CD8-positive, alpha-beta memory T cell (primary cell): ENCODE measurements around the gene UGT2B10. TPM values are rescaled to one million over a fixed set of nuclear protein-coding genes. Genes with fewer than 3 reads are reported as not detected.
"Not testable (repeated sequence)": the region's sequence is repeated elsewhere in the genome, so short reads cannot be mapped to it uniquely, and the experiment has no call there.

Experiments
- CTCF ChIA-PET: fragments of 350-600 bp; sonication (Branson Sonifier 250); formaldehyde crosslinking; loops from one replicate; lab custom pipeline; 2021; ENCODE audit warnings: antibody characterized with exemption; lab: Charles Lee
- POLR2A ChIA-PET: fragments of 350-600 bp; sonication (Branson Sonifier 250); formaldehyde crosslinking; loops from one replicate; lab custom pipeline; 2021; ENCODE audit warnings: antibody characterized with exemption; lab: Charles Lee
- DNase-seq, 5 donors: peaks; one replicate each; pipeline versions ENCODE4 v3.0.0 to v3.0.0-alpha.2; 2020 to 2022; ENCODE audit warnings: mixed read lengths in 1 of 5
- H3K27ac ChIP-seq: one replicate; pipeline ENCODE4 v1.7.0; 2013; ENCODE audit warnings: low read depth, mild to moderate bottlenecking, low read length, moderate library complexity
- H3K27me3 ChIP-seq: 2 replicates; pipeline ENCODE4 v1.7.0; 2013; ENCODE audit warnings: low read length, mild to moderate bottlenecking; ENCODE audit not compliant: insufficient read depth, poor library complexity, severe bottlenecking
- H3K36me3 ChIP-seq: 2 replicates; pipeline ENCODE4 v1.7.0; 2013; ENCODE audit warnings: mild to moderate bottlenecking, low read length, moderate library complexity; ENCODE audit not compliant: insufficient read depth
- H3K4me1 ChIP-seq: 2 replicates; pipeline ENCODE4 v1.7.0; 2013; ENCODE audit warnings: mild to moderate bottlenecking, low read length, moderate library complexity; ENCODE audit not compliant: insufficient read depth
- H3K4me3 ChIP-seq: 2 replicates; pipeline ENCODE4 v1.7.0; 2013; ENCODE audit warnings: mild to moderate bottlenecking, low read length
- H3K9me3 ChIP-seq: 2 replicates; pipeline ENCODE4 v1.7.0; 2013; ENCODE audit warnings: mild to moderate bottlenecking, low read length
- H3K27ac Mint-ChIP-seq, 8 donors: one replicate each; pipeline ENCODE4 v1.8.0; 2020 to 2021; ENCODE audit warnings: mixed read lengths in 8 of 8, mild to moderate bottlenecking in 6 of 8, inconsistent platforms in 3 of 8, moderate library complexity in 3 of 8
- H3K27me3 Mint-ChIP-seq, 2 donors: one replicate each; pipeline ENCODE4 v1.8.0; 2020 to 2021; ENCODE audit warnings: mixed read lengths in 2 of 2, mild to moderate bottlenecking in 1 of 2, moderate library complexity in 1 of 2
- H3K36me3 Mint-ChIP-seq, 3 donors: one replicate each; pipeline ENCODE4 v1.8.0; 2020 to 2021; ENCODE audit warnings: mixed read lengths in 3 of 3, inconsistent platforms in 1 of 3, mild to moderate bottlenecking in 1 of 3
- H3K4me1 Mint-ChIP-seq, 3 donors: one replicate each; pipeline ENCODE4 v1.8.0; 2020 to 2021; ENCODE audit warnings: mixed read lengths in 3 of 3, inconsistent platforms in 1 of 3, mild to moderate bottlenecking in 1 of 3
- H3K4me3 Mint-ChIP-seq, 7 donors: one replicate each; pipeline ENCODE4 v1.8.0; 2020 to 2021; ENCODE audit warnings: mixed read lengths in 7 of 7, mild to moderate bottlenecking in 6 of 7, moderate library complexity in 4 of 7, inconsistent platforms in 2 of 7
- H3K9me3 Mint-ChIP-seq, 5 donors: one replicate each; pipeline ENCODE4 v1.8.0; 2020 to 2022; ENCODE audit warnings: mixed read lengths in 5 of 5, mild to moderate bottlenecking in 3 of 5, moderate library complexity in 2 of 5, inconsistent platforms in 1 of 5
- polyA plus RNA-seq: library from polyadenylated mRNA; unstranded; fragments of 300-500 nt; fragmentation: Illumina TruSeq; gene quantifications from one replicate; pipeline ENCODE4 v1.2.3, GENCODE V29; 2021
- total RNA-seq, 2 experiments: library from RNA; stranded (reverse); gene quantifications; one replicate each; pipeline ENCODE4 v1.2.3, GENCODE V29; 2021

The UGT2B10 gene
- total and polyA plus RNA-seq, 3 experiments from 2014 or later = not detected

DNA sequence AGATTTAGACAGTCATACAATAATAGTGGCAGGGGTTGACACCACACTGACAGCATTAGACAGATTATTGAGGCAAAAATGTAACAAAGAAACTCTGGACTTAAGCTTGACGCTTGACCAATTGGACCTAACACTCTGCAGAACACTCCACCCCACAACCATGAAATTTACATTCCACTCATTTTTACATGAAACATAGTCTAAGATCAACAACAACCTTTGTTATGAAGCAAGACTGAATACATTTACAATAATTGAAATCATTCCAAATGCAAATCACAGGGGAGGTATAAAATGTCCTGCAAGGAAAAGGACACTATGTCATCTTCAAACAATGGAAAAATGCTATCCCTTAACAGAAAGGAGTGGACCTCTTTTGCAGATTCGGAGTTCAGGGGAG lies 4.9 kb upstream of the UGT2B10 start:
- Histone ChIP-seq H3K4me1 (no peaks in the 10 kb centered on the region), H3K9me3 (no peaks in the 10 kb centered on the region), H3K27me3 (no peaks in the 10 kb centered on the region), H3K27ac (no peak overlapping the region), H3K36me3 (no peaks in the 10 kb centered on the region), H3K4me3 (no peak overlapping the region)
- CTCF ChIA-PET = no interaction called here
- no peaks in the 10 kb centered on the region for H3K36me3 Mint-ChIP-seq
- H3K4me1 Mint-ChIP-seq = no peaks in the 10 kb centered on the region
- H3K27ac Mint-ChIP-seq = no peak overlapping the region
- H3K9me3 Mint-ChIP-seq = peaks cover 0 to 10% (median 0%) of the 10 kb centered on the region in 5 donors
- no peak for DNase-seq
- POLR2A ChIA-PET = no interaction called here
- H3K27me3 Mint-ChIP-seq = no peaks in the 10 kb centered on the region
- H3K4me3 Mint-ChIP-seq = no peak overlapping the region

- H3K4me1 ChIP-seq, H3K27ac ChIP-seq, H3K27me3 Mint-ChIP-seq, H3K36me3 ChIP-seq, CTCF ChIA-PET, H3K36me3 Mint-ChIP-seq, H3K4me3 Mint-ChIP-seq, DNase-seq, H3K9me3 Mint-ChIP-seq, H3K4me1 Mint-ChIP-seq, H3K27me3 ChIP-seq, H3K9me3 ChIP-seq, POLR2A ChIA-PET, H3K4me3 ChIP-seq, H3K27ac Mint-ChIP-seq: not testable (repeated sequence)
These were observed 844 bp downstream of the UGT2B10 start for GRCh38 chr4:68816410-68817265.

GRCh38 chr4:68817386-68817785 lies 1.6 kb downstream of the UGT2B10 start:
- no peak overlapping the region for H3K4me3 ChIP-seq
- H3K9me3 ChIP-seq = no peaks in the 10 kb centered on the region
- H3K4me1 ChIP-seq = no peaks in the 10 kb centered on the region
- H3K27me3 Mint-ChIP-seq = no peaks in the 10 kb centered on the region
- H3K4me1 Mint-ChIP-seq = no peaks in the 10 kb centered on the region
- no peak for DNase-seq
- H3K9me3 Mint-ChIP-seq = no peaks in the 10 kb centered on the region
- CTCF ChIA-PET = no interaction called here
- no peak overlapping the region for H3K27ac ChIP-seq
- no peaks in the 10 kb centered on the region for H3K27me3 ChIP-seq
- no peaks in the 10 kb centered on the region for H3K36me3 ChIP-seq
- no peaks in the 10 kb centered on the region for H3K36me3 Mint-ChIP-seq
- POLR2A ChIA-PET = no interaction called here
- no peak overlapping the region for H3K27ac Mint-ChIP-seq
- H3K4me3 Mint-ChIP-seq = no peak overlapping the region

GRCh38 chr4:68818030-68818462 lies 2.3 kb downstream of the UGT2B10 start:
- H3K4me3 ChIP-seq, DNase-seq, H3K4me1 Mint-ChIP-seq, H3K36me3 Mint-ChIP-seq, H3K27me3 Mint-ChIP-seq, POLR2A ChIA-PET, H3K27me3 ChIP-seq, H3K4me3 Mint-ChIP-seq, CTCF ChIA-PET, H3K9me3 Mint-ChIP-seq, H3K4me1 ChIP-seq, H3K27ac ChIP-seq, H3K27ac Mint-ChIP-seq, H3K9me3 ChIP-seq, H3K36me3 ChIP-seq: not testable (repeated sequence)

DNA sequence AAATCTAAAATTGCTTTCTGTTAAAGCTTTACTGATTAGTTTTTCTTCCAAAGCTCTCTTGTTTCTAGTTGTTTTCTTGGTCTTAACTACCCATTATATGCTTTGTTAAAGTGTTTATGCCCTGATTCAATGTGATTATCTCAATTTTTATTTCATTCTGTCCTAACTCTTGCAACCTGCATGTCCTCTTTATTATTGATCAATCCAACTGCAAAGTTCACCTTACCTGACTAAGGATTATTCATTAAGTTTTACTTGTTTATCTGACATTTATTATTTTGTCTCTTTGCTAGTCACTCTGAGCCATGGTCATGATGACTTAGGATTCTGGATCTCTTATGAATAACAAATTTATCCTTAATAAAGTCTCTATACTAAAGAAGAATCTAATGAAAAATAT lies 15.8 kb downstream of the UGT2B10 start:
- no peak for DNase-seq
- H3K36me3 Mint-ChIP-seq = no peaks in the 10 kb centered on the region
- H3K9me3 ChIP-seq = no peaks in the 10 kb centered on the region
- no peaks in the 10 kb centered on the region for H3K4me1 Mint-ChIP-seq
- no peaks in the 10 kb centered on the region for H3K27me3 Mint-ChIP-seq
- H3K4me1 ChIP-seq = no peaks in the 10 kb centered on the region
- peaks cover 0 to 4% (median 0%) of the 10 kb centered on the region in 5 donors for H3K9me3 Mint-ChIP-seq
- POLR2A ChIA-PET = no interaction called here
- no peak overlapping the region for H3K4me3 ChIP-seq
- no peak overlapping the region for H3K27ac ChIP-seq
- H3K27me3 ChIP-seq = no peaks in the 10 kb centered on the region
- CTCF ChIA-PET = no interaction called here
- no peaks in the 10 kb centered on the region for H3K36me3 ChIP-seq
- no peak overlapping the region for H3K27ac Mint-ChIP-seq
- no peak overlapping the region for H3K4me3 Mint-ChIP-seq

GRCh38 chr4:68850293-68850692 lies 34.5 kb downstream of the UGT2B10 start:
- no peak for DNase-seq
- no peaks in the 10 kb centered on the region for H3K36me3 Mint-ChIP-seq
- H3K9me3 ChIP-seq = no peaks in the 10 kb centered on the region
- no peaks in the 10 kb centered on the region for H3K4me1 ChIP-seq
- no peak overlapping the region for H3K27ac Mint-ChIP-seq
- peaks cover 0 to 6% (median 4%) of the 10 kb centered on the region in 5 donors for H3K9me3 Mint-ChIP-seq
- H3K27me3 ChIP-seq = no peaks in the 10 kb centered on the region
- H3K27me3 Mint-ChIP-seq = peaks cover 0 to 3% of the 10 kb centered on the region in 2 donors
- no peak overlapping the region for H3K4me3 ChIP-seq
- POLR2A ChIA-PET = no interaction called here
- CTCF ChIA-PET = no interaction called here
- H3K27ac ChIP-seq = no peak overlapping the region
- H3K4me3 Mint-ChIP-seq = no peak overlapping the region
- H3K4me1 Mint-ChIP-seq = no peaks in the 10 kb centered on the region
- H3K36me3 ChIP-seq = no peaks in the 10 kb centered on the region

DNA sequence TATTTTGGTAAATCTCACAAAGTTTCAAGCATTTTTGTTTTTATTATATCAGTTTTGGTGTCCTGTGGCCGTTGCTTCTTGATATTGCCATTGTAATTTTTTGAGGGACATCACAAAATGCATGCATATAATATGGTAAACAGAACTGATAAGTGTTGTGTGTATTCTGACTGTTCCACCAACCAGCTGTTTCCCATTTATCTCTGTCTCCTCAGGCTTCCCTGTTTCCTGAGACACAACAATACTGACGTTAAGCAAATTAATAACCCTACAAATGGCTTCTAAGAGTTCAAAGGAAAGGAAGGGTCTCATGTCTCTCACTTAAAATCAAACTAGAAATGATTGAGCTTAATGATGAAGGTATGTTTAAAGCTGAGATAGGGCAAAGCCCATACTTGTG lies 40.0 kb downstream of the UGT2B10 start:
- H3K27ac ChIP-seq = no peak overlapping the region
- no peak overlapping the region for H3K4me3 Mint-ChIP-seq
- H3K9me3 ChIP-seq = no peaks in the 10 kb centered on the region
- H3K27me3 Mint-ChIP-seq = no peaks in the 10 kb centered on the region
- H3K36me3 ChIP-seq = no peaks in the 10 kb centered on the region
- ChIA-PET POLR2A (no interaction called here), CTCF (no interaction called here)
- H3K9me3 Mint-ChIP-seq = peaks cover 0 to 11% (median 2%) of the 10 kb centered on the region in 5 donors
- no peaks in the 10 kb centered on the region for H3K4me1 Mint-ChIP-seq
- no peaks in the 10 kb centered on the region for H3K27me3 ChIP-seq
- H3K27ac Mint-ChIP-seq = no peak overlapping the region
- no peak for DNase-seq
- no peaks in the 10 kb centered on the region for H3K4me1 ChIP-seq
- H3K36me3 Mint-ChIP-seq = no peaks in the 10 kb centered on the region
- no peak overlapping the region for H3K4me3 ChIP-seq

DNA sequence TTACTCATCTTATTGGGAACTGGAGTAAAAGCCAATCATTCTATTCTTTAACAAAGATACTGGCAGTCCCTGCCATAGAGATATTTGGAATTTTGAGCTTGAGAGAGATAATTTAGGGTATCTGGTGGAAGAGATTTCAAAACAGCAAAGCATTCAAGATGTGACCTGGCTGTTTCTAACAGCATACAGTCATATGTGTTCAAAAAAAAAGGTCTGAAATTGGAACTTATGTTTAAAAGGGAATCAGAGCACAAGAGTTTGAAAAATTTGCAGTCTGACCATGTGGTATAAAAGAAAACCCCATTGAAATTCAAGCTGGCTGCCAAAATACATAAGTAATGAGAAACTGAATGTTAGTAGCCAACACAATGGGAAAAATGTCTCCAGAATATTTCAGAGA lies 42.2 kb downstream of the UGT2B10 start:
- no peak overlapping the region for H3K4me3 Mint-ChIP-seq
- ChIA-PET CTCF (no interaction called here), POLR2A (no interaction called here)
- no peak for DNase-seq
- H3K9me3 Mint-ChIP-seq = peaks cover 0 to 11% (median 2%) of the 10 kb centered on the region in 5 donors
- Histone ChIP-seq H3K27ac (no peak overlapping the region), H3K36me3 (no peaks in the 10 kb centered on the region), H3K9me3 (no peaks in the 10 kb centered on the region), H3K4me1 (no peaks in the 10 kb centered on the region), H3K27me3 (no peaks in the 10 kb centered on the region), H3K4me3 (no peak overlapping the region)
- H3K27me3 Mint-ChIP-seq = no peaks in the 10 kb centered on the region
- no peak overlapping the region for H3K27ac Mint-ChIP-seq
- H3K4me1 Mint-ChIP-seq = no peaks in the 10 kb centered on the region
- H3K36me3 Mint-ChIP-seq = no peaks in the 10 kb centered on the region
